Adrenal gland (tissue), 12 donors: Measurements from ENCODE around the gene TRAPPC12. TPM values are rescaled to one million over a fixed set of nuclear protein-coding genes. Genes with fewer than 3 reads are reported as not detected.
A peak's percentile ranks its signal among the peaks of the same experiment; 100 is the strongest.

Experiments used
- DNase-seq, 7 donors: peaks; one replicate each; pipeline ENCODE4 v3.0.0-alpha.2; 2019 to 2020
- H3K27ac ChIP-seq, 5 donors: fragments of 200-600 bp; sonication (generic) in 4 of 5; 1 replicate in 3 of 5; 2 replicates in 2 of 5; pipeline versions ENCODE4 v1.5.1 to v1.8.0; 2016 to 2020; ENCODE audit warnings: mild to moderate bottlenecking in 1 of 5
- H3K27me3 ChIP-seq: fragments of 200-600 bp; 2 replicates; pipeline ENCODE4 v1.8.0; 2021
- H3K36me3 ChIP-seq, 2 donors: fragments of 200-600 bp; replicated peaks in 1 of 2; 1 replicate in 1 of 2; 2 replicates in 1 of 2; pipeline versions ENCODE4 v1.5.1 to v1.8.0; 2018 to 2022
- H3K4me1 ChIP-seq, 2 donors: fragments of 200-600 bp; replicated peaks in 1 of 2; 1 replicate in 1 of 2; 2 replicates in 1 of 2; pipeline versions ENCODE4 v1.5.1 to v1.8.0; 2018 to 2021
- H3K4me3 ChIP-seq, 4 donors: fragments of 200-600 bp; sonication (generic) in 3 of 4; one replicate each; pipeline ENCODE4 v1.5.1; 2016 to 2018
- H3K9me3 ChIP-seq, 3 donors: fragments of 200-600 bp; sonication (generic) in 1 of 3; replicated peaks in 1 of 3; 1 replicate in 2 of 3; 2 replicates in 1 of 3; pipeline versions ENCODE4 v1.5.1 to v1.8.0; 2016 to 2021
- POLR2A ChIP-seq, 2 donors: fragments of 450-650 bp; IDR thresholded peaks; one replicate each; pipeline ENCODE4 v1.6.1; 2017; ENCODE audit warnings: antibody characterized with exemption in 2 of 2, mild to moderate bottlenecking in 2 of 2, moderate library complexity in 1 of 2
- WGBS, 4 donors: extraction: QIAGEN DNeasy Blood & Tissue Kit in 2 of 4; methylation state at CpG; one replicate each; pipeline versions ENCODE4 v1.1.5 to v1.1.7; 2013 to 2017; 5-methylcytosine and 5-hydroxymethylcytosine counted together
- intact Hi-C, 2 donors: fragments of 100-400 bp; cut with DNase I; formaldehyde crosslinking; loops; one replicate each; pipeline versions ENCODE4 v1.14.1 to v1.15.0; 2022 to 2023
- polyA plus RNA-seq, 3 donors: library from polyadenylated mRNA; stranded (reverse); fragments of 200-250 nt in 2 of 3; fragments of 350-450 nt in 1 of 3; fragmentation: Illumina TruSeq in 1 of 3; extraction: RNeasy Lipid Tissue Mini Kit (QIAGEN cat#74804) in 1 of 3; gene quantifications; one replicate each; pipeline ENCODE4 v1.2.3, GENCODE V29; 2013 to 2014
- total RNA-seq, 9 donors: library from RNA; depleted of rRNA in 4 of 9; stranded (reverse); fragments of >200 nt in 4 of 9; fragments of 120-200 nt in 1 of 9; fragmentation: NEBNext Ultra II Directional in 1 of 9; extraction: Animal tissue kit (Norgen Biotek cat#: 25700) in 1 of 9; gene quantifications; one replicate each; pipeline versions ENCODE4 v1.1.0 to v1.2.4, GENCODE V29; 2013 to 2023
- TF ChIP-seq, protein P1 (sequence below), 6 experiments: fragments of 450-650 bp in 4 of 6; fragments of 200-600 bp in 2 of 6; sonication (generic) in 1 of 6; IDR thresholded peaks; 1 replicate in 5 of 6; 2 replicates in 1 of 6; pipeline versions ENCODE4 v1.5.1 to v1.8.0; 2016 to 2021; ENCODE audit warnings: antibody characterized with exemption in 6 of 6, mild to moderate bottlenecking in 2 of 6, moderate library complexity in 1 of 6
- donor health status: healthy with polysubstance abuse.
- donor health status: Bipolar disorder and iron deficiency.
- donor health status: DM: yes; HTN: yes; CAD: no.
- donor health status: DM: no; HTN: no; CAD: no.
- donor health status: DM: no; HTN: no; CAD: no.
- donor health status: DM: yes; HTN: yes; CAD: no.

TRAPPC12 gene
- total and polyA plus RNA-seq, 12 donors = 58.3 to 334 (median 99.5) TPM

- Histone ChIP-seq H3K27ac (peak overlapping the region in 1 of 5 donors; percentile 29), H3K4me1 (peaks cover 7 to 23% of the 10 kb centered on the region in 2 donors), H3K4me3 (no peak overlapping the region), H3K36me3 (peaks cover 0 to 21% of the 10 kb centered on the region in 2 donors), H3K27me3 (no peaks in the 10 kb centered on the region), H3K9me3 (no peaks in the 10 kb centered on the region)
- peak in 1 of 7 donors; percentile 55 for DNase-seq
- TF ChIP-seq, protein P1, sequence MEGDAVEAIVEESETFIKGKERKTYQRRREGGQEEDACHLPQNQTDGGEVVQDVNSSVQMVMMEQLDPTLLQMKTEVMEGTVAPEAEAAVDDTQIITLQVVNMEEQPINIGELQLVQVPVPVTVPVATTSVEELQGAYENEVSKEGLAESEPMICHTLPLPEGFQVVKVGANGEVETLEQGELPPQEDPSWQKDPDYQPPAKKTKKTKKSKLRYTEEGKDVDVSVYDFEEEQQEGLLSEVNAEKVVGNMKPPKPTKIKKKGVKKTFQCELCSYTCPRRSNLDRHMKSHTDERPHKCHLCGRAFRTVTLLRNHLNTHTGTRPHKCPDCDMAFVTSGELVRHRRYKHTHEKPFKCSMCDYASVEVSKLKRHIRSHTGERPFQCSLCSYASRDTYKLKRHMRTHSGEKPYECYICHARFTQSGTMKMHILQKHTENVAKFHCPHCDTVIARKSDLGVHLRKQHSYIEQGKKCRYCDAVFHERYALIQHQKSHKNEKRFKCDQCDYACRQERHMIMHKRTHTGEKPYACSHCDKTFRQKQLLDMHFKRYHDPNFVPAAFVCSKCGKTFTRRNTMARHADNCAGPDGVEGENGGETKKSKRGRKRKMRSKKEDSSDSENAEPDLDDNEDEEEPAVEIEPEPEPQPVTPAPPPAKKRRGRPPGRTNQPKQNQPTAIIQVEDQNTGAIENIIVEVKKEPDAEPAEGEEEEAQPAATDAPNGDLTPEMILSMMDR (IDR thresholded peaks at IDR 0.05) = no peak
- no peak for TF ChIP-seq POLR2A (IDR thresholded peaks at IDR 0.05)
- 81 to 95% (median 84%) methylated on average over 7 of the region's 7 CpGs for WGBS, 4 donors
- intact Hi-C loops = no loop called here
Measured at GRCh38 chr2:3405876-3406275, 26.4 kb downstream of the TRAPPC12 start.

GRCh38 chr2:3406501-3406900 is 27.0 kb downstream of the TRAPPC12 start:
- 76 to 87% (median 82%) methylated on average over 3 of the region's 3 CpGs for WGBS, 4 donors

GRCh38 chr2:3408781-3409180 is 29.3 kb downstream of the TRAPPC12 start:
- Histone ChIP-seq H3K9me3 (no peaks in the 10 kb centered on the region), H3K27me3 (no peaks in the 10 kb centered on the region), H3K27ac (no peak overlapping the region), H3K4me3 (no peak overlapping the region), H3K36me3 (peaks cover 0 to 6% of the 10 kb centered on the region in 2 donors), H3K4me1 (peaks cover 13 to 29% of the 10 kb centered on the region in 2 donors)
- no peak for TF ChIP-seq POLR2A (IDR thresholded peaks at IDR 0.05)
- TF ChIP-seq, protein P1 (IDR thresholded peaks at IDR 0.05) = no peak
- WGBS, 4 donors = 97 to 99% (median 98%) methylated on average over 13 of the region's 13 CpGs
- DNase-seq = no peak
- intact Hi-C loops = no loop called here

More at GRCh38 chr2:3406501-3406900, 27.0 kb downstream of the TRAPPC12 start:
- intact Hi-C loops = no loop called here
- H3K27ac ChIP-seq = no peak overlapping the region
- H3K4me3 ChIP-seq = no peak overlapping the region
- H3K9me3 ChIP-seq = no peaks in the 10 kb centered on the region
- peaks cover 7 to 23% of the 10 kb centered on the region in 2 donors for H3K4me1 ChIP-seq
- H3K36me3 ChIP-seq = peaks cover 0 to 16% of the 10 kb centered on the region in 2 donors
- DNase-seq = no peak
- TF ChIP-seq, protein P1 (IDR thresholded peaks at IDR 0.05) = no peak
- TF ChIP-seq POLR2A (IDR thresholded peaks at IDR 0.05) = no peak
- no peaks in the 10 kb centered on the region for H3K27me3 ChIP-seq

DNA sequence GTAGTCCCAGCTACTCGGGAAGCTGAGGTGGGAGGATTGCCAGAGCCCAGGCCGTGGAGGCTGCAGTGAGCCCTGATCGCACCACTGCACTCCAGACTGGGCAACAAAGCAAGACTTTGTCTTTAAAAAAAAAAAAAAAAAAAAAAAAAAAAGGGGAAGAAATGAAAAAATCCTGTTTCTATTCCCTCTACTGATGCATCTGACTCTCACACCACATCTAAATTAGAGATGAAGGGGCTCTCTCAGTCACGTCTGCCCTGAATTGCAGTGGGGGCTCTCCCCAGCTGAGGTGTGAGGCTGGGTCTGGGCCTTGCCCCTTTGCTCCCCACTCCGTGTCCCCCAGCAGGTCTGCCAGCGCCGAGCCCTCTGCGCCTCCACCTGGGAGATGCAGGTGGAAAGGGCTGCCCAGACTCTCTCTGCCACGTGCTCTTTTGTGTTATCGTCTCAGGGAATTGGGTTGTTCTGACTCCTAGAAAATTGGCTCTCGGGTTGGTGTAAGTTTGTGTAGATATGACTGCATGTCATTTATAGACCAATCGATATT is 30.2 kb downstream of the TRAPPC12 start:
- Histone ChIP-seq H3K36me3 (peaks cover 0 to 6% of the 10 kb centered on the region in 2 donors), H3K4me1 (peaks cover 7 to 22% of the 10 kb centered on the region in 2 donors), H3K9me3 (no peaks in the 10 kb centered on the region), H3K27me3 (no peaks in the 10 kb centered on the region), H3K27ac (no peak overlapping the region), H3K4me3 (no peak overlapping the region)
- no peak for TF ChIP-seq POLR2A (IDR thresholded peaks at IDR 0.05)
- TF ChIP-seq, protein P1 (IDR thresholded peaks at IDR 0.05) = no peak
- intact Hi-C loops = loop anchor here in 1 of 2 donors (10.0 kb wide), 1 partner anchor 235 kb away; no protein-coding TSS in a partner anchor
- no peak for DNase-seq
- 90 to 96% (median 94%) methylated on average over 12 of the region's 12 CpGs for WGBS, 4 donors
